GM19463 (cell line): ENCODE data around the gene SRRM2.

Source experiments
- ATAC-seq: cut with Tn5 transposase; IDR thresholded peaks from one replicate; pipeline ENCODE4 v1.9.1; 2021; ENCODE audit warnings: mild to moderate bottlenecking, moderate library complexity; ENCODE audit not compliant: unreplicated experiment

SRRM2 gene

DNA sequence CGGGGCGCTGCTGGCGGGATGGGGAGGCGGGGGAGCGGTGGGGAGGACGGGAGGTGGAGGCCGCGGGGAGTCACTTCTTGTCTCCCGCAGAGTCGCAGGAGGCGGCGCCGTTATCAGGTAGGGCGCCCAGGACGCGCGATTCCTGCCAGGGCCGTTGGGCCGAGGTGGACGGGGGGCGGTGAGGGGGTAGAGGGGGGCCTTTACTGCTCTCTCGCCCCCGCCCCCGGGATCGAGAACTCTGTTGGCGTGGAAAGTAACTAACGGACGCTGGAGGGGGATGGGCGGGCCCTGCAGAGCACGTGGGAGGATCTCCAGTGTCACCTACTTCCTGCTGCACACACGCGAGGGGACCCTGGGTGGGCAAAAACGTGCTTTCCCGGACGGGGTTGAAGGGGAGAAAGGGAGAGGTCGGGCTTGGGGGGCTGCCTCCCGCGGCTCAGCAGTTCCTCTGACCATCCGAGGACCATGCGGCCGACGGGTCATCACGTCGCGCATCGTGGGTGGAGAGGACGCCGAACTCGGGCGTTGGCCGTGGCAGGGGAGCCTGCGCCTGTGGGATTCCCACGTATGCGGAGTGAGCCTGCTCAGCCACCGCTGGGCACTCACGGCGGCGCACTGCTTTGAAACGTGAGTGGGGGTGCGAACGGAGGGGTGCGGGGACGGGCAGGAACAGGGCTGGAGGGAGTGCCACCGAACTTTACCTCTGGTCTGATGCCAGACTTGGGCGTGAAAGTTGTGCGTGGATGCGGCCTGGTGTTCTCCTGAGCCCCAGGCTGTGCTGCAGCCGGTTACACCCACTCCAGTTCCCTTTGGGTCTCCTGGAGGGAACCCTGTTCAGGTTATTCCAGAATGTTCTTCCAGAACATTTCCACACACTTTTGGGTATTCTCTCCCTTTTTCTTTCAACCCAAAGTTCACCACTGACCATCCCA is 65.2 kb downstream of the SRRM2 start:
- no peak for ATAC-seq

DNA sequence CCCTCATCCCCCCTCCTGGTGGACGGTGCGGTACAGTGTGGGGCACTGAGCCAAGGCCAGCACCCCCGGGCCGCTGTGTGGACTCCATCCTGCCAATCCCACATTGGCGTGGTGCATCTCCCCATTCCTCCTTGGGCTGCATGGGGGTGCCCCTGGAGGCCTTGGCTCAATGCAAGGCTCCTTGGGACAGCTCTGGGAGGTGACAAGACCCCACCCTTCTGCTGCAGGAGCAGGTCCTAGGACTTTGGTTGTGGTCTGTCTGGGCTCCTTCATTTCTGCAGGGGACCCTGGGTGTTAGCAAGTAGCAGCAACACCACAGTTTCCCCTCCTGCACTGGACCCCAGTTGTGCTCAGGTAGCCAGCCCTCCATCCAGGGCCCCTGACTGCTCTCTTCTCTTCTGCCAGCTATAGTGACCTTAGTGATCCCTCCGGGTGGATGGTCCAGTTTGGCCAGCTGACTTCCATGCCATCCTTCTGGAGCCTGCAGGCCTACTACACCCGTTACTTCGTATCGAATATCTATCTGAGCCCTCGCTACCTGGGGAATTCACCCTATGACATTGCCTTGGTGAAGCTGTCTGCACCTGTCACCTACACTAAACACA is 65.9 kb downstream of the SRRM2 start:
- no peak for ATAC-seq

DNA sequence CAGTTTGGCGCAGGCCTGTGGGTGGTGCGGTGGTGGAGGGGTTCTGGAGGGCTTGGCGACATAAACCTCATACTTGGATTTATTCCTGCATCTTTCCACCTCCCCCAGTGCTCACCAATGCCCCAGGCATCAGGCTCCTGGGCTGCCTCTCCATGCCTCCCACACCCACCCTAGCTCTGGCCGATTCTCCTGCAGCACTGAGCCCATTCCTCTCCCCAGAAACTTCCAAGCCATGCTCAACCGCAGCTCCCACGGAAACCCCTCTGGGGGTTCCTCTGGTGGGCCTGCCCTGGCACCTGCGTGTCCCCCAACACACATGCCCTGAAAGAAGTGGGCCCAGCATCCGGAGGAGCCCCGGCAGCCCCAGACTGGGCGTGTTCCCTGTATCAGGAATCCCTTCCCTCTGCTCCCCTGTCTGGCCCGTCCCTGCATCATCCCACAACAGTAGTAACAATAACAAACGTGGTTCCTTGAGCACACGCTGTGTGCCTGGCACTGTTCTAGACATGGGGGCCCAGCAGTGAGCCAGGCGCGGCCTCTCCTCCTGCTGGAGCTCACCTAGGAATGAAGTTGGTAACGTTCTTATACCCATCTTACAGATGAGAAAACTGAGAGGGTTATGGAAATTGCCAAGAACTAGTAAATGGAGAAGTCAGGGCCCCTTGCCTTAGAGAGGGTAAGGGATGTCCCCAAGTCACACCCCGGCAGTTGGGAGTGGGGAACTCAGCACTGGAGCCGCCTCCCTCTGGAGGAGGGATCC is 66.9 kb downstream of the SRRM2 start:
- ATAC-seq: no peak

DNA sequence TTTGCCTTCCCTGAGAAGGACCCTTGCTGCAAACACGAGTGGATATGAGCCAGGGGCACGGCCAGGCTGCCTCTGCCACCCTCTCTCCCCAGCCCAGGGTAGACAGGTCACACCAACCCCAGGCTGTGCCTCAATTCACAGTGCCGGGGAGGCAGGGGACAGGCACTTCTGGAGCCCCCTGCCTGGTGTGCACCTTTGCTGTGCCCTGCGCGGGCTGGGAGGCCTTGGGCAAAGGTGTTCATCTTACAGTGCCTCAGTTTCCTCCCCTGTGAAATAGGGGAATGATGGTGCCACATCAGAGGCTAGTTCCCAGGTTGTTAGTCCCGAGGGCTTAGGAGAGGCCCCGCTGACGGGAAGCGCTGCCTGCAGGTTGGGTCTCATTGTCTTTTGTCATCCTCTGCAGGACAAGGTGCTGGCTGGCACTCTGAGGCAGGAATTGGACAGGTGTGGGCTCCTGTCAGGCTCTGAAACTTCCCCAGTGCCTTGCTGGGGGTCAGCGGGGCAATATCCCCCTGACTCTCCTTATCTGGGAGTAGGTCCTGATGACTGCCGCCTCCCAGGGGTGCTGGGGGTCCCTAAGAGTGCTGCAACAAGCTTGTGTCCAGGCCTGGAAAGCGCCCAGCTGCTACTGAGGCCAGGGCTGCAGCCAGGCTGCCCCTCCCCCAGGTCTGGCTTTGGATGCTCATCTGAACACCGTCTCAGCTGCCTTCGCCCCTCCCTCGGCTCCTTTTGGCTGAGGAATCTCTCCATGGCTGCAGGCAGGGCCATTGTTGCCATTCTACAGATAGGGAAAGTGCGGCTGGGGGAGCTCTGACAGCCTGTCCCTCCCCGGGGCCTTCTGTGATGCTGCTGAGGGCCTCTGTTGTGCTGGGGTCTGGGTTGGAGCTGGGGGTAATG is 67.7 kb downstream of the SRRM2 start:
- no peak for ATAC-seq
